ENCODE data around the gene OBP2A. TPM values are rescaled to one million over a fixed set of nuclear protein-coding genes. Genes with fewer than 3 reads are reported as not detected.
"Not testable (repeated sequence)": the region's sequence is repeated elsewhere in the genome, so short reads cannot be mapped to it uniquely, and the experiment has no call there.

OBP2A gene, protein sequence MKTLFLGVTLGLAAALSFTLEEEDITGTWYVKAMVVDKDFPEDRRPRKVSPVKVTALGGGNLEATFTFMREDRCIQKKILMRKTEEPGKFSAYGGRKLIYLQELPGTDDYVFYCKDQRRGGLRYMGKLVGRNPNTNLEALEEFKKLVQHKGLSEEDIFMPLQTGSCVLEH
- under 1 TPM in 1 of 4 donors, not detected in 3; 0.09 TPM for polyA plus RNA-seq
- long read RNA-seq, donor 1, result 0 reads
- long read RNA-seq, donor 2, result 0 reads
- long read RNA-seq, donor 3, result 0 reads
- long read RNA-seq, donor 4, result 0 reads
- long read RNA-seq, donor 5, result 0 reads
- long read RNA-seq, donor 6, result 0 reads
- long read RNA-seq, donor 7, result 0 reads
- long read RNA-seq, donor 8, result 0 reads
- long read RNA-seq, donor 9, result 0 reads
- long read RNA-seq, donor 10, result 0 reads

DNA sequence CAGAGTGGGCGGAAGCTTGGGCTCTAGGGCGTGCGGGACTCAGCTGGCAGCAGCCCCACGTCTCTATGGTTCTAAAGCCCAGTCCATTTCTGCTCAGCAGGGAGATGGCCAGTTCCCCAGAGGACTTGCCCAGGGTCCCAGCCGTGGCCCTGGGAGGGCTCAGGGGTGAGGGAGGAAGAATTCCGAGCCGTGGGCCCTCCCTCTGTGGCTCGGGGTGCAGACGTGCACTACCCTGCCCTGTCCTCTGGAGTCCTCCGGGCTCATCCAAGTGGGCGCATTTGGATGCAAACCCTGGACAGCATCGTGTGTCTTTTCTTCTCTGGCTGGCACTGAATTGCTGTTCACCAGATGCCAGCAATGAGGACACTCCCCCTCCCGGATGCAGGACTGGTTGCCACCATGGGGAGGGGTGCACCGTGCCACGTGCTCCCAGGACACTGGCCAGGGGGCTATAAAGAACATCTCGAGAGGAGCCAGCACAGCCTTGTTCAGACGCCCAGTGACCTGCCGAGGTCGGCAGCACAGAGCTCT, at the start of gene OBP2A:
OBP2A (plus strand) TSS at position 481 of the 531 bp plus-strand sequence. CDS start 55 bp downstream, outside the sequence.
- not testable (repeated sequence) for H3K36me3 ChIP-seq (ENCODE audit: control insufficient read depth in 3 of 3, insufficient read depth in 2 of 3, low read depth in 1 of 3, low read length in 3 of 3); H3K4me3 ChIP-seq (ENCODE audit: low read depth in 1 of 3, low read length in 3 of 3); H3K27ac ChIP-seq (ENCODE audit: low read depth in 1 of 3, low read length in 2 of 3); H3K9me3 ChIP-seq (ENCODE audit: control insufficient read depth in 2 of 2, insufficient read depth in 1 of 2, low read depth in 1 of 2, low read length in 1 of 2); H3K4me1 ChIP-seq (ENCODE audit: control insufficient read depth in 3 of 3, insufficient read depth in 2 of 3, low read depth in 1 of 3, low read length in 2 of 3); FAIRE-seq; DNase-seq; H3K27me3 ChIP-seq (ENCODE audit: control insufficient read depth in 3 of 3, insufficient read depth in 3 of 3, low read length in 3 of 3)
- 63 to 68% (median 66%) methylated on average over 12 to 15 of the region's 19 CpGs for WGBS, 3 donors

DNA sequence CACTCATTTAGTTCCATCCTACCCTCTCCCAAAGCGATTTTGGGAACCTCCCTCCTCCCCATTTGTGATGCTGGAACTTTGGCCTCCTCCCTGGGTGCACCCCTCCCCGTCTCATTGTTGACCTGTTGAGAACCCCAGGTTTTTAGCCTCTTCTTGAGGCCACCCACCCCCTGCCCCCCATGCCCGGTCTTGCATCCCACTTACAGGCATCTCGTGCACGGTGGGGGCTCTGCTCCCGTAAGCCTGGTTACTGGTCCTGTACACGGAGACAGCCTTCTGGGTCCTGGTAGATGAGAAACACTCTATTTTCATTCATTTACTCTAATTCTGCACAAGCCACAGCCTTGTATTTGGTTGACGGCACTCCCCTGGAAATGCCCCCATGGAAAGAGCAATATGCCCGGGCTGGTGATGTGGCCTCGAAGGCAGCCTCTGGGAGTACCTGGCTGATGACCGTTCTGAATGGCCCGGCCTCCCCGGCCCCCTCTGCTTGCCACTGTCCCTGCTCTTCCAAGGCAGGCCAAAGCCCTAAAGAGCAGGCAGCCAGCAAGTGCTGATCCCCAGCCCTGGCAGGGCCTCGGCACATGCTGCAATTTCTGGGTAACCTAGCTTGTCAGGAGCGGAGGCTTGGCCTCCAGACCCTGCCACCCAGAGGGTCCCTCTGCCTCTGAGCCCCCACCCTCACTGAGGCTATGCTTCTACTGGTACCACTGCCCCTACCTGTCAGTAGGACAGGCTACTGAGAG, 47.4 kb upstream of the OBP2A start:
- Histone ChIP-seq H3K9me3 (ENCODE audit: control insufficient read depth in 2 of 2, insufficient read depth in 1 of 2, low read depth in 1 of 2, low read length in 1 of 2) (no peaks in the 10 kb centered on the region), H3K36me3 (ENCODE audit: control insufficient read depth in 3 of 3, insufficient read depth in 2 of 3, low read depth in 1 of 3, low read length in 3 of 3) (peaks cover 0 to 21% (median 6%) of the 10 kb centered on the region in 3 donors), H3K4me1 (ENCODE audit: control insufficient read depth in 3 of 3, insufficient read depth in 2 of 3, low read depth in 1 of 3, low read length in 2 of 3) (peaks cover 0 to 7% (median 5%) of the 10 kb centered on the region in 3 donors), H3K27ac (ENCODE audit: low read depth in 1 of 3, low read length in 2 of 3) (no peak overlapping the region), H3K27me3 (ENCODE audit: control insufficient read depth in 3 of 3, insufficient read depth in 3 of 3, low read length in 3 of 3) (no peaks in the 10 kb centered on the region), H3K4me3 (ENCODE audit: low read depth in 1 of 3, low read length in 3 of 3) (no peak overlapping the region)
- 82 to 86% (median 84%) methylated on average over 15 of the region's 15 CpGs for WGBS, 3 donors
- DNase-seq (no peak), FAIRE-seq (no peak)

DNA sequence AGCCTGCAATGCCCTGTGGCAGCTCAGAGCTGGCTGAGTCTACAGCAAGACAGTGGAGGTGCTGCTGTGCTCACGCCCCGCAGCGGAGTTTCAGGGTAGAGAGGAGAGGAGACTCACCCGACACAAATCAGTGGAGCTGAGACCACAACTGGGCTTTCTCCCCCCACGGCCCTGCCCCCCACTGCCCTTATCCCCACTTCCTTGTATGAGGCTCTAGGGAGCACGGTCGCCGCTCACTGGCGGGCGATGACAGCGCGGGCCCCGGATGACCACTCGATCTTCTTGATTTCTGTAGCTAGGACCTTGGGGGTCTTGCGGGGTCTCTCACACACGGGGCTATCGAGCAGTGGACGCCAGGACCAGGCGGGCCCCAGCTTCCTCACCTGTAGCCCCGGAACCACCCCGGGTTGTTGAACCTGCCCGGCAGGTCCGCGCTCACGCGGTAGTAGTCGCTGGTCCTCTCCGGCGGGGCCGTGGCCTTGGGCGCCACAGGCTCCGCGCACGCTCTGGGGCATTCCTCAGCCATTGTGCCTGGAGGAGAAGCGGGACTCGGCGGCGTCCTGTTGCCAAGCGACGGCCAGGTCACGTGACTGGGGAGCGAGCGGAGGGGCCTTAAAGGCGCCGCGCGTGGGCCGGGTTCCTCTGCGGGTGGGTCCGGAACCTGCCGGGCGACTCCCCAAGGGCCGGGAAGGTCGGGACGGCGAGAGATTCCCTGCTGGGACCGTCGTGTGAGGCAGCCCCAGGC, 46.4 kb upstream of the OBP2A start:
- Histone ChIP-seq H3K4me1 (ENCODE audit: control insufficient read depth in 3 of 3, insufficient read depth in 2 of 3, low read depth in 1 of 3, low read length in 2 of 3) (peaks cover 0 to 7% (median 5%) of the 10 kb centered on the region in 3 donors), H3K27me3 (ENCODE audit: control insufficient read depth in 3 of 3, insufficient read depth in 3 of 3, low read length in 3 of 3) (no peaks in the 10 kb centered on the region), H3K4me3 (ENCODE audit: low read depth in 1 of 3, low read length in 3 of 3) (peak overlapping the region; percentile 65 to 92 (median 83)), H3K27ac (ENCODE audit: low read depth in 1 of 3, low read length in 2 of 3) (peak overlapping the region; percentile 5 to 63 (median 9)), H3K36me3 (ENCODE audit: control insufficient read depth in 3 of 3, insufficient read depth in 2 of 3, low read depth in 1 of 3, low read length in 3 of 3) (peaks cover 0 to 30% (median 6%) of the 10 kb centered on the region in 3 donors), H3K9me3 (ENCODE audit: control insufficient read depth in 2 of 2, insufficient read depth in 1 of 2, low read depth in 1 of 2, low read length in 1 of 2) (no peaks in the 10 kb centered on the region)
- WGBS, 3 donors, result 0 to 1% (median 1%) methylated on average over 46 to 58 of the region's 58 CpGs
- FAIRE-seq (no peak), DNase-seq (peak; percentile 90 to 91)

DNA sequence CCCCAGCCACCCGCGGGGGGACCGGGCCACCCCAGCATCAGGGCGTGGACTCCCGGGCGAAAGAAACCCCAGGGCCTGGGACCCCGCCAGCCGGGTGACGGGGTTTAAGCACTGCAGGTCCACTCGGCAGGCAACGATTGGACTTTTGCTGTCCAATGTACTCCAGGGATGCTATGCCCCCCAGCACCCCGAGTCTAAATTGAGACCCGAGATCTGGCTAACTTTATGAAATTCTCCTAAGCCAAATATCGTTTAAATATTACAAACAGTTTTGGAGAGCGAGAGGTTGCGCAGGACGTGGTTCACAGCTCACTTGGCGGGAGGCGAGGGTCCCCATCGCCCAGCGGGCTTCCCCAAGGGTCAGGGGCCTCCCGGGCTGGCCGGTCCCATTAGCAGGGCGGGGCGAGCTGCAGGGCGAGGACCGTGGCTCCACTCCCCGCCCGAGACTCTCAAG, 45.8 kb upstream of the OBP2A start:
- Histone ChIP-seq H3K4me3 (ENCODE audit: low read depth in 1 of 3, low read length in 3 of 3) (peak overlapping the region; percentile 65 to 92 (median 83)), H3K27me3 (ENCODE audit: control insufficient read depth in 3 of 3, insufficient read depth in 3 of 3, low read length in 3 of 3) (no peaks in the 10 kb centered on the region), H3K27ac (ENCODE audit: low read depth in 1 of 3, low read length in 2 of 3) (peak overlapping the region; percentile 9 to 63 (median 47)), H3K36me3 (ENCODE audit: control insufficient read depth in 3 of 3, insufficient read depth in 2 of 3, low read depth in 1 of 3, low read length in 3 of 3) (peaks cover 0 to 36% (median 6%) of the 10 kb centered on the region in 3 donors), H3K4me1 (ENCODE audit: control insufficient read depth in 3 of 3, insufficient read depth in 2 of 3, low read depth in 1 of 3, low read length in 2 of 3) (peaks cover 0 to 7% (median 5%) of the 10 kb centered on the region in 3 donors), H3K9me3 (ENCODE audit: control insufficient read depth in 2 of 2, insufficient read depth in 1 of 2, low read depth in 1 of 2, low read length in 1 of 2) (no peaks in the 10 kb centered on the region)
- DNase-seq (no peak), FAIRE-seq (no peak)
- WGBS, 3 donors, result 0% methylated on average over 27 to 29 of the region's 29 CpGs

DNA sequence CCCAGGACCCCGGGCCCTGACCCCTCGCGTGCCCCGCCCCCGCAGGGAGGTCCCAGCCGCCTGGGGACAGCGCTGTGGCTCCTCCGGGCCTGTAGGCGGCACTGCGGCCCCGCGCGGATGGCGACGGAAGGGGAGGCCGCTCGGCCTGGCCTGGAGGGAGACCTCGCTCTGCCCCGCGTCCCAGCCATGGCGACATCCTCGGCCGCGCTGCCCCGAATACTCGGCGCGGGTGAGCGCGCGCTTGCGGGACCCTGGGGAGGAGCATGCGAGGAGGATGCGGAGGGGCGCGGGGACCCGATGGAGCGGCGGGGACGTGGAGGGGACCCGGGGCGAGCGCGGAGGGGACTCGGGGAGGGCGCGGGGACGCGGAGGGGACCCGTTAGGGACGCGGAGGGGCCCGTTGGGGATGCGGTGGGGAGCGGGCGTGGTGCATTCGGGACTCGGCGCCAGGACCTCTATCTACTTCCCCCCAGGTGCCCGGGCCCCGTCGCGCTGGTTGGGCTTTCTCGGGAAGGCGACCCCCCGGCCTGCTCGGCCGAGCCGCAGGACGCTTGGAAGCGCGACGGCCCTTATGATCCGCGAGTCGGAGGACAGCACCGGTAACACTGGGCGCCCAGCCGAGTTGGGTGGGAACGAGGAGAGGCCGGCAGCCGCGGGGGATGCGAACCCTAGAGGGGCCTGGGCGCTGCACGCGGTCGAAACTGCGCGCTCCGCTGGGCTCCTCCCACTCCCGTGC, 45.2 kb upstream of the OBP2A start, which contains the start of gene MRPS2:
MRPS2 (plus strand) TSS at position 158 of the 736 bp plus-strand sequence; CDS start at position 187, 29 bp downstream.
- H3K4me1 ChIP-seq (ENCODE audit: control insufficient read depth in 3 of 3, insufficient read depth in 2 of 3, low read depth in 1 of 3, low read length in 2 of 3), result peaks cover 0 to 7% (median 5%) of the 10 kb centered on the region in 3 donors
- H3K4me3 ChIP-seq (ENCODE audit: low read depth in 1 of 3, low read length in 3 of 3), result peak within 1 kb of the TSS; percentile 83 to 92 (median 84)
- H3K27ac ChIP-seq (ENCODE audit: low read depth in 1 of 3, low read length in 2 of 3), result peak within 1 kb of the TSS; percentile 39 to 69 (median 47)
- H3K36me3 ChIP-seq (ENCODE audit: control insufficient read depth in 3 of 3, insufficient read depth in 2 of 3, low read depth in 1 of 3, low read length in 3 of 3), result peaks cover 0 to 40% (median 6%) of the 10 kb centered on the region in 3 donors
- WGBS, 3 donors, result 1% methylated on average over 43 to 92 of the region's 92 CpGs
- H3K27me3 ChIP-seq (ENCODE audit: control insufficient read depth in 3 of 3, insufficient read depth in 3 of 3, low read length in 3 of 3), result no peaks in the 10 kb centered on the region
- FAIRE-seq (no peak), DNase-seq (peak; percentile 85 to 93)
- H3K9me3 ChIP-seq (ENCODE audit: control insufficient read depth in 2 of 2, insufficient read depth in 1 of 2, low read depth in 1 of 2, low read length in 1 of 2), result no peaks in the 10 kb centered on the region

DNA sequence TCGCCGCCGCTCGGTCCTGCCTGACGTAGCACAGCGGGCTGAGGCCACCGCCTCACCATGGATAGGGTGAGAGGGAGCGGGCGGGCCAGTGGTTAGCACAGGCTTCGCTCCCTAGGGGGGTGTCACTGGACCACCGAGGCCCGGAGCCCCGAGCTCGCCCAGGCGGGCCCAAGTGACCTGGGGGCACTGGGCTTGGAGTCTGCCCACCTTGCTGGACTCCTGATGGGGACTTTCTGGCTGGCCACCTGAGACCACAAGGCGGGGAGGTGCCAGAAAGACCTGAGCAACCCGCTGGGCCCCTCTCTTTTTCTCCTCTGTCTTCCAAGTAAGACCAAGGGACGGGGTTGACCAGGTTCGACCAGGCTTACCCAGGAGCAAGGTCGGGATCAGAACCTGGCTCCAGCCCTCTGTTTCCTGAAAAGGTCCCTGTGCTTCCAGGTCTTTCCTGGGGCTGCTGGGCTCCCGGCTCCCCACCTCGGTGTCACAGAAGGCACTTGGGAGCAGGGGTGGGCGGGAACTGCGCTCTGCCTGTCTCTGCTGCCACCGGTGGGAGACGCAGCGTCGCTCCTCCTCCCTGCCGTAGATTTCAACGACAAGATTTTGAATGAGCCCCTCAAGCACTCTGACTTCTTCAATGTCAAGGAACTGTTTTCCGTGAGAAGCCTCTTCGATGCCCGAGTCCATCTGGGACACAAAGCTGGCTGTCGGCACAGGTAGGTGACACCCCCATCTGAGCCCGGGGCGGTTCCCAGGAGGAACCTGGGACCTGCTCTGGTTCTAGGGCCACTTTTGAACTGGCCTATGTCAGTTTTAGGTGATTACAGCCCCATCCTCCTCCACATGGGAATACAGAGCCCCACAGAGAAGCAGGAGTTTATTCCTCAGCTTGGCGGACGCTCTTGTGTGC, 44.4 kb upstream of the OBP2A start:
- H3K4me1 ChIP-seq (ENCODE audit: control insufficient read depth in 3 of 3, insufficient read depth in 2 of 3, low read depth in 1 of 3, low read length in 2 of 3), result peaks cover 0 to 7% (median 5%) of the 10 kb centered on the region in 3 donors
- DNase-seq (peak in 1 of 2 donors; percentile 44), FAIRE-seq (no peak)
- H3K27ac ChIP-seq (ENCODE audit: low read depth in 1 of 3, low read length in 2 of 3), result peak overlapping the region in 1 of 3 donors; percentile 69
- WGBS, 3 donors, result 39 to 45% (median 40%) methylated on average over 37 to 38 of the region's 38 CpGs
- peak overlapping the region; percentile 83 to 92 (median 84) for H3K4me3 ChIP-seq (ENCODE audit: low read depth in 1 of 3, low read length in 3 of 3)
- peaks cover 0 to 40% (median 6%) of the 10 kb centered on the region in 3 donors for H3K36me3 ChIP-seq (ENCODE audit: control insufficient read depth in 3 of 3, insufficient read depth in 2 of 3, low read depth in 1 of 3, low read length in 3 of 3)
- H3K27me3 ChIP-seq (ENCODE audit: control insufficient read depth in 3 of 3, insufficient read depth in 3 of 3, low read length in 3 of 3), result no peaks in the 10 kb centered on the region
- H3K9me3 ChIP-seq (ENCODE audit: control insufficient read depth in 2 of 2, insufficient read depth in 1 of 2, low read depth in 1 of 2, low read length in 1 of 2), result no peaks in the 10 kb centered on the region

Data from small intestine (tissue), 16 donors.